GM21381 (cell line): Measurements from ENCODE around the gene SYVN1.
"Not testable (repeated sequence)": the region's sequence is repeated elsewhere in the genome, so short reads cannot be mapped to it uniquely, and the experiment has no call there.

ENCODE experiments used
- ATAC-seq: cut with Tn5 transposase; IDR thresholded peaks from one replicate; pipeline ENCODE4 v1.9.1; 2021; ENCODE audit warnings: mild to moderate bottlenecking, moderate library complexity; ENCODE audit not compliant: unreplicated experiment

Gene SYVN1

DNA sequence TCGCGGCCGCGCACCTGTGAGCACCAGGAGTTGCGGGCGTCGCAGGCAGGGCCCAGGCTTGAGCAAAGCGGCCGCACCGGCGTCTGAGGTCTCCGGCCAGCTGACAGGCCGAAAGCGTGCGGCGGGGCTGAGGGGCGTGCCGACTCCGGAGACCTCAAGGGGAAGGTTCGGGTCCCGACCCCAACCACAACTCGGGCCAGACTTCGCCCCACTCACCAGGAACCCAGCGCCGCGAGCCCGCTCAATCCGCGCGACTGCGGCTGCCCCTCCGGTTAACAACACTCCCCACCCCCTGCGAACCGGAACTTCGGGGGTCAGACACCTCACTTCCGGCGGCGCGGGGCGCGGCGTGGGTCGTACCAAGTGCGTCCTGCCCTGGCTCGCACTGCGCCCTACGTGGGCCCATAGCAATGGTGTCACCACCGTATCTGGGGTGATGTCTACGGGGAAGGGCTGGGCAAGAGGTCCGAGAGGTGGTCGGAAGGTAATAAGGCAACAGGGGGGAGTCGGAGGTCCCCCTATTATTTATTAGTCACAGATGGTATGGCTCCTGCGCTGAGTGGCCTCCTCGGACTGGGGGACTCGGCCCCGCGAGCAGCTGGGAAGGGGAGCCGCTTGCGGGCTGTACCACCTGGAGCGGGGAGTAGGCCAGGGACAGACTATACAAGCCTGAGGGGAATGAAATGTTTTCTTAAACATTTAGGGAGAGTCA is at the start of gene SYVN1:
Gene SYVN1 (minus strand): TSS at position 280 of the 712 bp plus-strand sequence. CDS start 918 bp downstream, outside the sequence.
- peak; percentile 49 for ATAC-seq

DNA sequence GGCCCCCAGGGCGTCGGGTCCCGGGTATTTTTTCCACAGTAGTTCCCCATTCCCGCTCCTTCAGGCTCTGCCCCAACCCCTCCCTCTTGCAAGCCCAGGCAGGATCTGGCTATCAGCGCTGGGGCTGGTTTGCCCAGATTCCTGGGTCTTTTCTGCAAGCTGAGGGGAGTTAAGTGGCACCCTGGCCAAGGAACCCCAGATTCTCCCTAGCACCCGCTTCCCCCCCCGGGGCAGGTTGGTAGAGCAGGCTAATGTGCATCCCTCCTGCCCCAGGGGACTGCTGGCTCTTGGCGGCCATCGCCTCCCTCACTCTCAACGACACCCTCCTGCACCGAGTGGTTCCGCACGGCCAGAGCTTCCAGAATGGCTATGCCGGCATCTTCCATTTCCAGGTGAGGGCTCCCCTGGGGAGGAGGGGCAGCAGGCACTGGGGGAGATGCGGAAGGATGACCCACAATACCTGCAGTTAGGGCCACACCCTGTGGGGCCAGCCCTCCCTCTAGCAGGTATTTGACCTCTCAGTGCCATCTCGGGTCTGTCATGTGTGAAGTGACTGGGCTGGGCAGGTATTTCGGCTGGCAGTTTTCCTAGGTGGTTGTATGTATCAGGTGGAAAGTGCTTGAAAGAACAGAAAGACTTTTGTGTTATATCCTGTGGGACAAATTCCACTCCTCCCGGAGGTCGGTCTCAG is 49.0 kb upstream of the SYVN1 start:
- ATAC-seq, result no peak

- no peak for ATAC-seq
These were observed 48.2 kb upstream of the SYVN1 start for GRCh38 chr11:65182258-65183170.

DNA sequence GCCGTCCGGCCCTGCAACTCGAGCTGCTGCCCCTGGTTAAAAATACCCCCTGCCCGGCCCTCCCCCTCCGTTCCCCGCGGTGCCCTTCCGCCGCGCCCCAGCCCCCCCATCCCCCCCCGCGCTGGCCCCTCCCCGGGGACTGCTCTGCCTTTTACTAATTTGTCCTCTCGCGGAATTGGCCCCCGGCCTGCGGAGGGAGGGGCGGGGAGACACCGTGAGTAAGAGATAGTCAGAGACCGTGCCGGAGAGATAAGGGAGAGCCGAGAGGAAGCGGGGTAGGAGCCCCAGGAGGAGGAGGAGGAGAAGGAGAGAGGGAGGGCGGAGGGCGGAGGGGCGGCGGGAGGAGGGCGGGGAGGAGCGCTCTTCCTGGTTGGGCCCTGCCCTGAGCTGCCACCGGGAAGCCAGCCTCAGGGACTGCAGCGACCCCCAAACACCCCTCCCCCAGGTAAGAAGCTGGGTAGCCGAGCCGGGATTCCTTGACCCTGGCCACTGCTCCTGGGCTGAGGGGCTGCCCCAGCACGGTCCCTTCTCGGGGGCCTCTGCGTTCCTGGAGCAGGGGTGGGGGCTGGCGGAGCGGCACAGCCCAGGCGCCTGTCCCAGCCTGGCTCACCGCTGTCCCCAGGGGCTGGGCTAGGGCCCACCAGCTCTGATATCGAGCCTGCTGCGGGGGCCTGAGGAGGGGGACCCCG is 47.4 kb upstream of the SYVN1 start, which contains the start of gene CAPN1:
Gene CAPN1 (plus strand): TSS at position 360 of the 689 bp plus-strand sequence. CDS start 774 bp downstream, outside the sequence.
- peak; percentile 35 for ATAC-seq

GRCh38 chr11:65180877-65181568 is 46.7 kb upstream of the SYVN1 start:
- peak; percentile 57 for ATAC-seq

GRCh38 chr11:65174571-65175010 is 40.3 kb upstream of the SYVN1 start:
- ATAC-seq, result not testable (repeated sequence)

- ATAC-seq, result no peak
These were observed 38.3 kb upstream of the SYVN1 start for GRCh38 chr11:65172600-65172999.

DNA sequence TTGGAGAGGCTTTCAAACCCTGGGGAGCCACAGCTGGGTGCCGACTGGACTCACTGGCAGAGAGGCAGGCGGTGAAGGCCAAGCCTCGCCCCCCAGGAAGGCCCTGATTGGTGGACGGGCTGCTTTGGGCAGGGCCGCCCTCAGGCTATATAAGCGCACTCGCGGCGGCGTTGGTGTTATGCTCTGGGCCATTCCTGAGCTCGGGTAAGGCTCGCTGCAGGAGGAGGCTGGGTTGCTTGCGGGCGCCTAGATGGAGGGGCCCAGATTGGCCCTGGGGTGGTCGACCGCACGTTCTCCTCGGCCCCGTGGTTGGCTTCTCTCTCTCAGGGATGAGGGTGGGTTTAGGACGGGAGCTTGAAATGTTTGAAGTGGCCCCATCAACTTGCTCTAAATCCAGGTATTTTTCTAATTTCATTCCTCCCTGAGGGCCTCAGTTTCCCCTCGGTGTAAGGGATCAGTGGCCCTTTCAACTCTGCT is 35.8 kb upstream of the SYVN1 start, which contains the start of gene SPDYC:
Gene SPDYC (plus strand): TSS at position 176 of the 477 bp plus-strand sequence. CDS start 1,125 bp downstream, outside the sequence.
- ATAC-seq, result no peak

DNA sequence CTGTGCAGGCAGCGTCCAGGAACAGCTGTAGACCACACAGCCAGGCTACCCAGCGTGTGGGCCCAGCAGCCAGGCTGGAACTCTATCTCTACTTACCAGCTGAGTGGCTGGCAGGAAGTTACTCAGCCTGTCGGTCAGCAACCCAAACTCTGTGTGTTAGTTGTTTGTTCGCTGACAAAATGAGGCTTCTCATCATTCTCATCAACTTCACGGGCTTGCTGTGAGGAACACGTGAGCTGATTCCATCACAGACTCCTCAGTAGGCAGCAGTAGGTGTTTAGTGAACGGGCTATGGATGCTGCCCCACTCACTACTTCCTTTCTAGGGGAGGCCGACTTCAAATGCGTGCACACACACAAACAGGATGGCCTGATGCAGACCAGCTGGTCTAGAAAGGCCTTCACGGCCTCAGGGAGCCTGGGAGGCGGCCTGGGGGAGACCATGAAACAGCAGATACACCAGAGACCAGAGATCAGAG is 34.9 kb upstream of the SYVN1 start:
- no peak for ATAC-seq

DNA sequence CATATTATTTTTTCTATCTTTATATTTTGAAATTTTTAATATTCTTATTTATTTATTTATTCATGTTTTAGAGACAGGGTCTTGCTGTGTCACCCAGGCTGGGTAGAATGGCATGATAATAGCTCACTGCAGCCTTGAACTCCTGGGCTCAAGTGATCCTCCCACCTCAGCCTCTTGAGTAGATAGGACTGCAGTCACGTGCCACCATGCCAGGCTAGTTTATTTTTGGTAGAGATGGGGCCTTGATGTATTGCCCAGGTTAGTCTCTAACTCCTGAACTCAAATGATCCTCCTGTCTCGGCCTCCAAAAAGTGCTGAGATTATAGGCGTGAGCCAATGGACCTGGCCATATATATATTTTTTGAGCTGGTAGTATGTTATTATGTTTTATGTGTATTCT is 33.3 kb upstream of the SYVN1 start:
- no peak for ATAC-seq

DNA sequence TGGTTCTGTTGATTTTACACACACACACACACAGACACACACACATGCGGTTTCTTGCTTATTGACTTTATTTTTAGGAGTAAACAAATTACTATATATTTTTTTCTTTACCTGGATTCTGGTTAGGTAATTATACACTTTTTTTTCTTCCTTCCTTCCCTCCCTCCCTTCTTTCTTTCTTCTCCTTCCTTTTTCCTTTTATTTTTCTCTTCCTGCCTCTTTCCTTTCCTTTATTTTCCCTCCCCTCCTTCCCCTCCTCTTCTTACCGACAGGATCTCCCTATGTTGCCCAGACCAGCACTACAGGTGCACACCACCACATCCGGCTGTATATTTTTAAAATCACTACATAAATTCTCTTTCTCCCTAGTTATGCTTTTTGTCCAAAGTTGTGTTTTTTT is 32.6 kb upstream of the SYVN1 start:
- no peak for ATAC-seq

GRCh38 chr11:65165410-65166317 is 31.3 kb upstream of the SYVN1 start:
- ATAC-seq, result no peak

DNA sequence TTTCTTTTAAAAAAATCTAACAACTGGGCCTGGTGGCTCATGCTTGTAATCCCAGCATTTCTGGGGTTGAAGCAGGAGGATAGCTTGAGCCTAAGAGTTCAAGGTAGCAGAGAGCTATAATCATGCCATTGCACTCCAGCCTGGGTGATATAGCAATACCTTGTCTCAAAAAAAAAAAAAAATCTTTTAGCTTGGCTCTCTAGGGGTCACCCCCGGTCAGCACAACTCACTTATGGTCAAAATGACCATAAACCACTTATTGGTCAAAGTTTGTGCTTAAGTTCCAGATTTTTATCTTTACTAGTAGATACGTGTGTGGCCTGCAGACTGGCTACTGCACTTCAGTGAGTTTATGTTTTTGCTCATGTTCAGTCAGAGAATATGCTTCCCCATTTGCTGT is 29.4 kb upstream of the SYVN1 start:
- no peak for ATAC-seq

- ATAC-seq, result no peak
These were observed 26.3 kb upstream of the SYVN1 start for GRCh38 chr11:65160643-65161042.

DNA sequence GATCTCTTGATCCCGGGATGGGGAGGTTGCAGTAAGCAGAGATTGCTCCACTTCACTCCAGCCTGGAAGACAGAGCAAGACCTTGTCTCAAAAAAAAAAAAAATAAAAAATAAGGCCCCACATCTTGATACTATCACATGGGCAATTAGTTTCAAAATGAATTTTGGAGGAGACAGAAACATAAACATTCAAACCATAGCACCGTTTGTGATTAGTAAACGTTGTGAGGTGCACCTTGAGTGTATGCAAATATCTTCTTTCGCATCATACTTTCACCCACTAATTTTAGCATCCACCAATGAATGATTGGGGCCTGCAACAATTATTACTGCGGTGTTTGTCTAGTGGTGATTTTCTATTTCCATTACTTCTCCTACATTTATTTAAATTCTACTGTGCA is 24.7 kb upstream of the SYVN1 start:
- ATAC-seq, result no peak

DNA sequence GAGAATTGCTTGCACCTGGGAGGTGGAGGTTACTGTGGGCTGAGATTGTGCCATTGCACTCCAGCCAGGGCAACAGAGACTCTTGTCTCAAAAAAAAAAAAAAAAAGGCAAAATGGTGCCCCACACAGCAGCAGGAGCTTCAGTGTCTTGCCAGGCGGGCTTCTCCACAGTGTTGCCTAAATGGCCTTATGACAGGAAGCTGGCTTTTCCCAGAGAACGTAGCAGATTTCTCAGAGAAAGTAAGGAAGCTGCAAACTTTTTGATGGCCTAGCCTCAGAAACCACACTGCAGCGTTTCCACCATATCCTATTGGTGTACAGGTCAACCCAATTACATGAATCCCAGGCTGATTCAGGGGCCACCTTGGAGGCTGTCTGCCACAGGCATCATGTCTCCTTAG is 23.0 kb upstream of the SYVN1 start:
- ATAC-seq, result no peak

- no peak for ATAC-seq
These were observed 22.6 kb upstream of the SYVN1 start for GRCh38 chr11:65156926-65157325.

GRCh38 chr11:65156256-65156655 is 21.9 kb upstream of the SYVN1 start:
- ATAC-seq, result no peak

DNA sequence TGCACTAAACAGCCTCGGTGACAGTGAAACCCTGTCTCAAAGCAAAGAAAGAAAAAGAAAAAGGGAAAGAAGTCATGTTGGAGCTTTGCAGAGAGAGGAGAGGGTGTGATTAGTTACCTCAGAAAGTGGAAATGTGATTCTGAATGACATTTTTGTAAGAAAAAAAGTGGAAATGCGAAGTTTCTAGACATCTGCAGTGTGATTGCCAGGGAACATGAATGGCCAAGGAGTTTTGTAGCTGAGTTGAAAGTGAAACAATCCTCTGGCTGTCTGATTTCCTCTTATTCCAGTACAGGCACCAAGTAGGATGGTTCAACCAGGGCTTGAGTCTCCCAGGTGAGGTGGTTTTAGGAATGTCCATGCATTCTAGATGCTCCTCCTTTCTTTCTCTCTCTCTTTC is 17.8 kb upstream of the SYVN1 start:
- no peak for ATAC-seq
